Common myeloid progenitor, CD34-positive (primary cell): ENCODE measurements around the gene CD55.

Source experiments
- CTCF ChIA-PET: fragments of 350-600 bp; sonication (Branson Sonifier 250); formaldehyde crosslinking; loops from one replicate; lab custom pipeline; 2021; ENCODE audit warnings: antibody characterized with exemption; lab: Charles Lee
- POLR2A ChIA-PET: fragments of 350-600 bp; sonication (Branson Sonifier 250); formaldehyde crosslinking; loops from one replicate; lab custom pipeline; 2021; ENCODE audit warnings: antibody characterized with exemption; lab: Charles Lee
- DNase-seq, 3 donors: peaks; one replicate each; pipeline versions ENCODE4 v3.0.0 to v3.0.0-alpha.2; 2013
- H3K27ac ChIP-seq, 2 experiments: 1 replicate in 1 of 2; 2 replicates in 1 of 2; pipeline ENCODE4 v1.7.0; 2013; ENCODE audit warnings: inconsistent platforms in 2 of 2, low read length in 2 of 2, mild to moderate bottlenecking in 2 of 2, low read depth in 1 of 2, moderate library complexity in 1 of 2; ENCODE audit not compliant: severe bottlenecking in 2 of 2, insufficient read depth in 1 of 2, poor library complexity in 1 of 2
- H3K27me3 ChIP-seq, 5 experiments: replicated peaks in 2 of 5; 1 replicate in 3 of 5; 2 replicates in 2 of 5; pipeline versions ENCODE4 v1.6.1 to v1.7.0; 2013; ENCODE audit warnings: low read length in 4 of 5, mild to moderate bottlenecking in 2 of 5, moderate library complexity in 2 of 5, inconsistent platforms in 1 of 5; ENCODE audit not compliant: insufficient read depth in 5 of 5, control insufficient read depth in 4 of 5
- H3K36me3 ChIP-seq, 4 experiments: 1 replicate in 2 of 4; 2 replicates in 2 of 4; pipeline versions ENCODE4 v1.6.1 to v1.7.0; 2013; ENCODE audit warnings: low read length in 3 of 4, control low read depth in 1 of 4, mild to moderate bottlenecking in 1 of 4; ENCODE audit not compliant: control insufficient read depth in 4 of 4, insufficient read depth in 4 of 4
- H3K4me1 ChIP-seq, 4 experiments: 1 replicate in 3 of 4; 2 replicates in 1 of 4; pipeline versions ENCODE4 v1.6.1 to v1.7.1; 2013; ENCODE audit warnings: low read length in 3 of 4, mild to moderate bottlenecking in 3 of 4, control low read depth in 1 of 4, inconsistent platforms in 1 of 4, moderate library complexity in 1 of 4; ENCODE audit not compliant: control insufficient read depth in 4 of 4, insufficient read depth in 4 of 4; ENCODE audit errors: control extremely low read depth in 1 of 4
- H3K4me3 ChIP-seq, 7 experiments: 1 replicate in 4 of 7; 2 replicates in 3 of 7; pipeline versions ENCODE4 v1.5.1 to v1.7.0; 2013; ENCODE audit warnings: mild to moderate bottlenecking in 7 of 7, low read length in 6 of 7, moderate library complexity in 6 of 7, inconsistent platforms in 2 of 7, low read depth in 2 of 7, control low read depth in 1 of 7; ENCODE audit not compliant: insufficient read depth in 4 of 7, control insufficient read depth in 1 of 7; ENCODE audit errors: extremely low read depth in 1 of 7
- H3K9me3 ChIP-seq, 5 experiments: 1 replicate in 4 of 5; 2 replicates in 1 of 5; pipeline versions ENCODE4 v1.6.1 to v1.7.1; 2013; ENCODE audit warnings: low read length in 4 of 5, mild to moderate bottlenecking in 2 of 5, inconsistent platforms in 1 of 5, low read depth in 1 of 5, moderate library complexity in 1 of 5; ENCODE audit not compliant: control insufficient read depth in 4 of 5, insufficient read depth in 2 of 5; ENCODE audit errors: control extremely low read depth in 1 of 5
- WGBS: methylation state at CpG from one replicate; pipeline ENCODE4 v1.1.5; 2013; ENCODE audit not compliant: insufficient coverage; 5-methylcytosine and 5-hydroxymethylcytosine counted together

CD55 gene

GRCh38 chr1:207401578-207401977 is 80.1 kb downstream of the CD55 start:
- Histone ChIP-seq H3K9me3 (peaks cover 0 to 3% (median 0%) of the 10 kb centered on the region in 5 experiments), H3K36me3 (no peaks in the 10 kb centered on the region), H3K4me1 (peaks cover 0 to 6% (median 1%) of the 10 kb centered on the region in 4 experiments), H3K27me3 (no peaks in the 10 kb centered on the region), H3K27ac (no peak overlapping the region), H3K4me3 (no peak overlapping the region)
- POLR2A ChIA-PET, result no interaction called here
- WGBS, result 98% methylated on average over 7 of the region's 7 CpGs
- CTCF ChIA-PET, result interaction anchor here (1.2 to 1.8 kb wide), 3 partner anchors 17 to 318 kb away, joined by 5 to 6 read pairs (median 5); no protein-coding TSS in a partner anchor
- DNase-seq, result no peak

DNA sequence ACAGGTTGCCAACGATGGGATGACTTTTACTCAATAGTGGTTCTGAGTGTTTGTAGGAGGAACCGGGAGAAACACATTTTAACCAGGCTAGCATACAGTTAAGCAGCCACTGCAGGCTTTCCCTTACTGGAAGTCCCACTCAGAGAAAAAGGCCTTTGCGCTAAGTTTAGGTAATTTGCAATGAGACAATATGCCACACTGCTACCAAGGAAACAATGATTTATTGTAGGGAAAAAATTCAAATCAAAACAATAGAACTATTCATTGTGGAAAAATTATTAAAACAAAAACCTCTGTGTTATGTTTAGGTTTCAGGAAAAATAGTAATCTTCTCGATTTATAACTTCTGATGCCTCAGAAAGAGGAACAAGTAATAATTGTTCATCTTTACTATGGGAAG is 81.3 kb downstream of the CD55 start:
- CTCF ChIA-PET, result interaction anchor here (1.2 to 1.8 kb wide), 2 partner anchors 16 to 319 kb away, joined by 5 to 6 read pairs; no protein-coding TSS in a partner anchor
- no CpG with 5 or more reads among the region's 4 CpGs for WGBS
- H3K27me3 ChIP-seq, result no peaks in the 10 kb centered on the region
- H3K4me1 ChIP-seq, result peaks cover 0 to 6% (median 1%) of the 10 kb centered on the region in 4 experiments
- no peak overlapping the region for H3K27ac ChIP-seq
- no peaks in the 10 kb centered on the region for H3K36me3 ChIP-seq
- H3K9me3 ChIP-seq, result peaks cover 0 to 3% (median 0%) of the 10 kb centered on the region in 5 experiments
- POLR2A ChIA-PET, result no interaction called here
- DNase-seq, result no peak
- no peak overlapping the region for H3K4me3 ChIP-seq

DNA sequence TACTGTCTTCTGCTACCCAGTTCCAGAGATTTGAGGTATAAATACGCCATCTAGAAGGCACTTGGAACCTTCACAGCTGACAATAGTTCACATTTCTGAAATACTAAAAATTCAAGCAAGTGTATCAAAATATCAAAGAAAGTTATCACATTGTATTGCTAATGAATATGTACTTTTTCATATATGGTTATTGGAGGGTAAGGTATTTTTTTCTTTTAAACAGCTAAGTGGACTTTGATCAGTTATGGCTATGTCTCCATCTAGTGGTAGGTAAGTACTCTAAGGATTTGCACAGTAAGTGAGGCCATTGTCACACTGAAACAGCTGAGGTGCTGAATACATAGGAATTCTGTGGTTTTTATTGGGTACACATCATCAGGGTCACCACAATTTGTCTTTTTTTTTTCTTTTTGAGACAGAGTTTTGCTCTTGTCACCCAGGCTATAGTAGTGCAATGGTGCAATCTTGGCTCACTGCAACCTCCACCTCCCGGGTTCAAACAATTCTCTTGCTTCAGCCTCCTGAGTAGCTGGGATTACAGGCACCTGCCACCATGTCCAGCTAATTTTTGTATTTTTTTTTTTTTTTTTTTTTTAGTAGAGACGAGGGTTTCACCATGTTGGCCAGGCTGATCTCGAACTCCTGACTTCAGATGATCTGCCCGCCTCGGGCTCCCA is 83.5 kb downstream of the CD55 start:
- ChIA-PET CTCF (interaction anchor here (0.6 to 3.7 kb wide), 28 partner anchors 8 to 977 kb away, joined by 3 to 38 read pairs (median 3); partner anchors contain the start of genes C4BPA, CD55 and CR1), POLR2A (interaction anchor here (0.6 kb wide), 4 partner anchors 95 to 437 kb away, joined by 3 to 4 read pairs (median 4); no protein-coding TSS in a partner anchor)
- peaks cover 0 to 3% (median 0%) of the 10 kb centered on the region in 5 experiments for H3K9me3 ChIP-seq
- H3K36me3 ChIP-seq, result no peaks in the 10 kb centered on the region
- peaks cover 0 to 6% (median 1%) of the 10 kb centered on the region in 4 experiments for H3K4me1 ChIP-seq
- no CpG with 5 or more reads among the region's 6 CpGs for WGBS
- no peak overlapping the region for H3K27ac ChIP-seq
- H3K27me3 ChIP-seq, result no peaks in the 10 kb centered on the region
- no peak overlapping the region for H3K4me3 ChIP-seq
- peak; percentile 70 to 84 (median 81) for DNase-seq

GRCh38 chr1:207405814-207406213 is 84.3 kb downstream of the CD55 start:
- ChIA-PET POLR2A (interaction anchor here (0.6 kb wide), 1 partner anchor 438 kb away, joined by 4 read pairs; no protein-coding TSS in a partner anchor), CTCF (interaction anchor here (0.7 to 3.7 kb wide), 23 partner anchors 8 to 360 kb away, joined by 3 to 38 read pairs (median 4); partner anchors contain the start of genes C4BPA, CD55 and CR1)
- no peak overlapping the region for H3K4me3 ChIP-seq
- no peak overlapping the region for H3K27ac ChIP-seq
- H3K36me3 ChIP-seq, result no peaks in the 10 kb centered on the region
- no peaks in the 10 kb centered on the region for H3K27me3 ChIP-seq
- H3K4me1 ChIP-seq, result peaks cover 0 to 6% (median 1%) of the 10 kb centered on the region in 4 experiments
- DNase-seq, result peak in 1 of 3 donors; percentile 20
- peaks cover 0 to 3% (median 0%) of the 10 kb centered on the region in 5 experiments for H3K9me3 ChIP-seq

GRCh38 chr1:207407655-207408260 is 86.3 kb downstream of the CD55 start:
- Histone ChIP-seq H3K4me1 (peaks cover 0 to 8% (median 2%) of the 10 kb centered on the region in 4 experiments), H3K27ac (no peak overlapping the region), H3K27me3 (no peaks in the 10 kb centered on the region), H3K36me3 (no peaks in the 10 kb centered on the region), H3K9me3 (no peaks in the 10 kb centered on the region), H3K4me3 (no peak overlapping the region)
- CTCF ChIA-PET, result interaction anchor here (0.7 to 1.7 kb wide), 8 partner anchors 10 to 326 kb away, joined by 3 to 6 read pairs (median 3); partner anchors contain the start of gene CR1
- POLR2A ChIA-PET, result interaction anchor here (0.6 kb wide), 1 partner anchor 66 kb away, joined by 5 read pairs; no protein-coding TSS in a partner anchor
- 100% methylated on average over 1 of the region's 1 CpG for WGBS
- DNase-seq, result no peak
